GM19324 (cell line): ENCODE measurements around the gene XCR1.
A peak's percentile ranks its signal among the peaks of the same experiment; 100 is the strongest.
"Not testable (repeated sequence)": the region's sequence is repeated elsewhere in the genome, so short reads cannot be mapped to it uniquely, and the experiment has no call there.

ENCODE experiments used
- ATAC-seq: cut with Tn5 transposase; IDR thresholded peaks from one replicate; pipeline ENCODE4 v1.9.1; 2021; ENCODE audit warnings: mild to moderate bottlenecking, moderate library complexity; ENCODE audit not compliant: unreplicated experiment, low FRiP score

XCR1 gene

DNA sequence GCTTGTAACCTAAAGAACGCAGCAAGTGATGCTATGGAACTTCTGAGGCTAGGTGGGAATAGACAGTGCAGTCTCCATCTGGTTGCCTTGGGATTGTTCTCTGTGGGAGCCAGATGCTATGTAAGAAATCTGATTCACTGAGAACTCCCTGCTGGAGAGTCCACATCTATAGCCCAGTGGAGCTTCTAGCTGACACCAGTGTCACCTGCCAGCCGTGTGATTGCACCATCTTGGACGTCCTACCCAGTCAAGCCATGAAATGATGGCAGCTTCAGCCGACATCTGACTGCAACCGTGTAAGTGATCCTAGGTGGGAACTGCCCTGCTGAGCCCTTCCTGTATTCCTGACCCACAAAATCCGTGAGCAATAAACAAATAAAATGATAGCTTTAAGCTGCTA, 19.2 kb downstream of the XCR1 start:
- ATAC-seq: no peak

GRCh38 chr3:46007280-46007679, 20.0 kb downstream of the XCR1 start:
- no peak for ATAC-seq

DNA sequence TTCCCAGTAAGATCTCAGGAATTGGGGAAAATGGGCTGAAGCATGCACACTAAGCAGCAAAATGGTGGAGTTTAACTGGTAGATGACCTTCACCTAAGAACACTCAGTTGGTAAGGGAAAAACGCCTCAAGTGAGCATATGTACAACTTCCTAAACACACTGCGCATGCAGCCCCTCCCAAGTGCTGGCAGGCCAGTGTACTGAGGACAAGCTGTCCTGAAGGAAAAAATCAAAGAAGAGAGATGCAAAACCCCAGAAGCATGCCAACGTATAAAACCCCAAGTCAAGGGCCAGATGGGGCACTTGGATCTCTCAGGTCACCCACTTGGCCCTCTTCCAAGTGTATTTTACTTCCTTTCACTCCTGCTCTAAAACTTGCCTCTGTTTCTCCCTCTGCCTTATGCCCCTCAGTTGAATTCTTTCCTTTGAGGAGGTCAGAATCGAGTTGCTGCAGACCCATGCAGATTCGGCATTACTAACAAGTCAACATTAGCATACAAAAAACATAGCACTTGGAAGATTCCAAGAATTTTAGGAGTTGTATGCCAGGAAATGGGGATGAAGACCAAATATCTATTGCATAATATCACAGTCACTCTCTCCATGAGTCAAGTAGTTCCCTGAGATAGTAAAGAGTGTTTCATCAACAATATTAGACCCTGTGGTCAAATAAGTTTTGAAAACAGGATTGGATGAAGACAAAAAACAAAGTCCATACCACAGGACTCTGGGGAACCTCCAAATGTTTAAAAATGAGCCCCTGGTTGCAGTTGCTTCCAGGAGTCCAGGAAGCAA, 20.8 kb downstream of the XCR1 start:
- ATAC-seq: no peak

GRCh38 chr3:46003706-46004105, 23.6 kb downstream of the XCR1 start:
- not testable (repeated sequence) for ATAC-seq

DNA sequence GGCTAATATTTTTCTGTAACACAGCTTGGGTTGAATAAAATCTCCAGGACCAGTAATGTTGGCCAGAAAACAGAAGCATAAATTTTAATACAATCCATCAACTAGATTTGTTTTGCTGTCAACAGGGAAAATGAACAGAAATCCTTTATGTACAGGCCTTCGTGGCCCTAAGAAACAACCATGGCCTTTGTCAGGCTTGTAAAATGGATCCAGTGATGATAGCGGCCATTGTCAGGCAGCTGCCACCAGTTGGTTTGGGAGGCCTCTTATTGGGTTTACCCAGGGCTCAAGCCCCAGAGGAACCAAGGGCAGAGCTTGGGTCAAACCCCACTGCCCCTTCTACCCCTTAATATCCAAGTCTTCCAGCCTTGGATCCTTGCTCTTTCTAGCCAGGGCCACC, 26.1 kb downstream of the XCR1 start:
- ATAC-seq: no peak

DNA sequence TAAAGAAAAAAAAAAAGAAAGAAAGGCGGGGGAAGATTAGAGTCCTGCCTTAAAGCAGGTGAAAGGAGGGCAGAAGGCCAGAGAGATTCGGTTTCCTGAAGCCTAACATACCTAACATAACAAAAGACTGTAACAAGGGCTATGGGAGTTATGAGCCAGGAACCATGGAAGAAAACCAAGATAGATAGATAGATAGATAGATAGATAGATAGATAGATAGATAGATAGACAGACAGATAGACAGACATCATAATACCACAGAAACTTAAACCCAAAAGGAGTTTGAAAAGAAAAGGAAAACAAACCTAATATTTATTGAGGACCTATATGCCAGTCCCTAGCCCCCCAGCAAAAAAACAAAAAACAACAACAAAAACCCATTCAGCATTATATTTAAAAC, 29.3 kb downstream of the XCR1 start:
- ATAC-seq: no peak

DNA sequence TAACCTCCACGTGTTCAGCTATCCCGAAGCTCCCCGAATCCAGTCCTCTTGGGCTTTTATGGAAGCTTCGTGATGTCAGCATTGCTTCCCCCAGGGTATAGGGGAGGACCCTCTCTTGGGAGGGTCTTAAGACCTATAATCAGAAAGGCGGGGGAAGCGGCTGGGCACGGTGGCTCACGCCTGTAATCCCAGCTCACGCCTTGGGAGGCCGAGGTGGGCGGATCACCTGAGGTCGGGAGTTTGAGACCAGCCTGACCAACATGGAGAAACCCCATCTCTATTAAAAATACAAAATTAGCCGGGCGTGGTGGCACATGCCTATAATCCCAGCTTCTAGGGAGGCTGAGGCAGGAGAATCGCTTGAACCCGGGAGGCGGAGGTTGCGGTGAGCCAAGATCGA, 29.8 kb downstream of the XCR1 start:
- ATAC-seq: not testable (repeated sequence)

GRCh38 chr3:45995236-45996192, 31.8 kb downstream of the XCR1 start, which contains the start of gene FYCO1:
Gene FYCO1, minus strand, starts transcription at chr3:45995824. Its CDS starts 10,914 bp downstream, at chr3:45984910.
- ATAC-seq: peak; percentile 88

- peak; percentile 16 for ATAC-seq
Measured at GRCh38 chr3:45994419-45995235, 32.7 kb downstream of the XCR1 start.

- no peak for ATAC-seq
Measured at GRCh38 chr3:45993421-45994027, 33.8 kb downstream of the XCR1 start.

DNA sequence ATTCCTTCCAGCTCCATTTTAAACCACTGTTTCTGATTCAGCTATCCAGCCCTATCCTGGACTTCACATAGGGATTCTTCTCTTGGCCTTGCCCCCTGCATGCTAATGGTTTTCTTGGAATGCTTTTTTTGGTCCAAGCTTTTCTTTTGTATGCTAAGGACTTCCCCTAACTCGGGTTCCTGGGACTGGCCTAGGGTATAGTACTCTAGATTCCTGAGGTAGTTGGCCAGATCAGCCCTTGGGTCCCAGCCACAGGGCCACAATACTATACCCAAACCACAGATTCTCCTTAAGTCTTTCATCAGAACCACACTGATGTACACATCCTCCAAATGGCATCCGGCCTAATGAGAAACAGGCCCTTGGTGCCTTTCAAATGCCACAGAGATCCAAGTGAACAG, 34.5 kb downstream of the XCR1 start:
- ATAC-seq: no peak

GRCh38 chr3:45992133-45992729, 35.1 kb downstream of the XCR1 start:
- no peak for ATAC-seq

GRCh38 chr3:45991341-45991740, 35.9 kb downstream of the XCR1 start:
- ATAC-seq: no peak

- no peak for ATAC-seq
Measured at GRCh38 chr3:45990181-45990580, 37.1 kb downstream of the XCR1 start.

- ATAC-seq: no peak
Measured at GRCh38 chr3:45988804-45989203, 38.5 kb downstream of the XCR1 start.

GRCh38 chr3:45988362-45988761, 38.9 kb downstream of the XCR1 start:
- no peak for ATAC-seq

GRCh38 chr3:45987368-45988291, 39.7 kb downstream of the XCR1 start:
- no peak for ATAC-seq

DNA sequence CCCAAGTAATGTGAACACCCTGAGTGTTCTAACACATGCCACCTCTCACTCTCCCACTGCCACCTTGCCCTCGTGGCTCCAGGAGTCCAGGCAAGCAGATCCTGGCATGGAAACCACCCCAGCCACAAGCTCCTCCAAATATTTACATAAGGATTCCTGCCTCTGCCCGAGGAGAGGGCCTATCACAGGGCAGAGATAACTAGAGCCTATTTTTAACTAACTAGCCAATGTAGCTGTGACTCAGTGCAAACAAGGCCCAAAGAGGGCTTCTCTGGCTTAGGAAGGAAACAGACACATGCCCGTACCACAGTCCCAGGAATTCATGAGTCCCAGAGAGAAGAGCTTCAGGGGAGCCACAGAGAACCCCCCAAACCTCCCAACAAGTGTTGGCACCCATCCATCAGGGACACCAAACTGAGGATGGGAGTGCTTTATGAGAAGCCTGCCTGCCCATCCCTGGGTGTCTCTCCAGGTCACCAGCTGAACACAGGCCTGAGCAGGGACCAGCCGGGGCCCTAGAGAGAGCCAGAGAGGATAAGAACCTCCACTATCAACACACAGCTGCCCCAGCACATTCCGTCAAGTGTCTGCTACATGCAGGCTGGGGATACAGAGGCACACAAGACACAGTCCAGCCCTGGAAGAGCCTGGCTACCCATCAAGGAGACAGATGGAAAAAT, 40.8 kb downstream of the XCR1 start:
- ATAC-seq: no peak
